Left kidney (tissue), 2 donors: Measurements from ENCODE around the gene GPR82. TPM values are rescaled to one million over a fixed set of nuclear protein-coding genes. Genes with fewer than 3 reads are reported as not detected.
A peak's percentile ranks its signal among the peaks of the same experiment; 100 is the strongest.
"Not testable (repeated sequence)": the region's sequence is repeated elsewhere in the genome, so short reads cannot be mapped to it uniquely, and the experiment has no call there.

ENCODE experiments used
- DNase-seq: peaks from one replicate; pipeline ENCODE4 v3.0.0-alpha.2; 2013
- polyA plus RNA-seq: library from polyadenylated mRNA; unstranded; fragments of 120-200 nt; gene quantifications from one replicate; pipeline ENCODE4 v1.2.1, GENCODE V29; 2013; ENCODE audit not compliant: insufficient read length

GPR82 gene
- polyA plus RNA-seq, 1 donor: 0.25 TPM

GRCh38 chrX:41718481-41719235 lies 5.3 kb upstream of the GPR82 start:
- no peak for DNase-seq

GRCh38 chrX:41719610-41720009 lies 4.4 kb upstream of the GPR82 start:
- DNase-seq: not testable (repeated sequence)

- DNase-seq: no peak
Measured at GRCh38 chrX:41720125-41720779, 3.7 kb upstream of the GPR82 start.

- DNase-seq: no peak
Measured at GRCh38 chrX:41721590-41721989, 2.4 kb upstream of the GPR82 start.

- DNase-seq: no peak
Measured at GRCh38 chrX:41722214-41722613, 1.8 kb upstream of the GPR82 start.

GRCh38 chrX:41722816-41723618 lies 964 bp upstream of the GPR82 start:
- DNase-seq: no peak

- DNase-seq: no peak
Measured at GRCh38 chrX:41728125-41728524, 4.1 kb downstream of the GPR82 start.

- DNase-seq: peak; percentile 8
Measured at GRCh38 chrX:41730081-41730480, 6.1 kb downstream of the GPR82 start.

- no peak for DNase-seq
Measured at GRCh38 chrX:41732260-41732659, 8.3 kb downstream of the GPR82 start.

GRCh38 chrX:41733939-41734338 lies 10.0 kb downstream of the GPR82 start:
- no peak for DNase-seq

- no peak for DNase-seq
Measured at GRCh38 chrX:41734530-41734929, 10.5 kb downstream of the GPR82 start.

GRCh38 chrX:41737065-41737464 lies 13.1 kb downstream of the GPR82 start:
- DNase-seq: no peak

- DNase-seq: no peak
Measured at GRCh38 chrX:41739871-41740270, 15.9 kb downstream of the GPR82 start.

- no peak for DNase-seq
Measured at GRCh38 chrX:41750716-41751115, 26.7 kb downstream of the GPR82 start.

GRCh38 chrX:41758401-41758800 lies 34.4 kb downstream of the GPR82 start:
- DNase-seq: no peak

- no peak for DNase-seq
Measured at GRCh38 chrX:41759817-41760216, 35.8 kb downstream of the GPR82 start.

- no peak for DNase-seq
Measured at GRCh38 chrX:41761169-41761568, 37.2 kb downstream of the GPR82 start.

- DNase-seq: no peak
Measured at GRCh38 chrX:41761702-41762101, 37.7 kb downstream of the GPR82 start.

- no peak for DNase-seq
Measured at GRCh38 chrX:41779030-41779564, 55.1 kb downstream of the GPR82 start.
